Measurements from ENCODE around the gene TNFAIP8. TPM values are rescaled to one million over a fixed set of nuclear protein-coding genes. Genes with fewer than 3 reads are reported as not detected.

The TNFAIP8 gene
- total and polyA plus RNA-seq, 2 of the 13 experiments (the other 11 are each of a cell fraction or from before 2014, with no cell fraction given): 6.4 to 11.2 TPM

DNA sequence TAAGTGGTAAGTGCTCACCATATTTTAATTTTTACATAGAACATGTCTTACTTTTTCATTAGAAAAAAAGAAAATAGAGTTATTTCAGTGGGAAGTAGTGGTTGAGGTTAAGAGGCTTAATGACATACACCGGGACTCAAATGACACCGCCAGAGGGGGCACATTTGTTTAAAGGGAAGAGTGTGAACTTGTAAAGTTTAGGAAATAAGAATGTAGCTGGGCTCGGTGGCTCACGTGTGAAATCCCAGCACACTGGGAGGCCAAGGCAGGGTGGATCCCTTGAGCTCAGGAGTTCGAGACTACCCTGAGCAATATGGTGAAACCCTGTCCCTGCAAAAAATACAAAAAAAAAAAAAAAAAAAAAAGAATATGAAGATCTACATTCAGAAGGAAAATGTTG, 43.4 kb upstream of the TNFAIP8 start:
- BruUV-seq (replicated peaks): no TSS peak
- no peak for TF ChIP-seq KDM5A (IDR thresholded peaks at IDR 0.05; ENCODE audit: borderline replicate concordance, low read length)
- TF ChIP-seq, protein P1, sequence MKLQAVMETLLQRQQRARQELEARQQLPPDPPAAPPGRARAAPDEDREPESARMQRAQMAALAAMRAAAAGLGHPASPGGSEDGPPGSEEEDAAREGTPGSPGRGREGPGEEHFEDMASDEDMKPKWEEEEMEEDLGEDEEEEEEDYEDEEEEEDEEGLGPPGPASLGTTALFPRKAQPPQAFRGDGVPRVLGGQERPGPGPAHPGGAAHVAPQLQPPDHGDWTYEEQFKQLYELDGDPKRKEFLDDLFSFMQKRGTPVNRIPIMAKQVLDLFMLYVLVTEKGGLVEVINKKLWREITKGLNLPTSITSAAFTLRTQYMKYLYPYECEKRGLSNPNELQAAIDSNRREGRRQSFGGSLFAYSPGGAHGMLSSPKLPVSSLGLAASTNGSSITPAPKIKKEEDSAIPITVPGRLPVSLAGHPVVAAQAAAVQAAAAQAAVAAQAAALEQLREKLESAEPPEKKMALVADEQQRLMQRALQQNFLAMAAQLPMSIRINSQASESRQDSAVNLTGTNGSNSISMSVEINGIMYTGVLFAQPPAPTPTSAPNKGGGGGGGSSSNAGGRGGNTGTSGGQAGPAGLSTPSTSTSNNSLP (IDR thresholded peaks at IDR 0.05; ENCODE audit: low read depth, low read length): no peak
- CTCF ChIA-PET (ENCODE audit: low intra/inter-chr PET ratio, low total read pairs): no interaction called here
- no peak overlapping the region for H2AFZ ChIP-seq (ENCODE audit: low read length)
- peaks cover 24% of the 10 kb centered on the region for H3K4me1 ChIP-seq (ENCODE audit: insufficient read depth, low read length)
- intact Hi-C loops (cut with micrococcal nuclease; ENCODE audit: unreplicated experiment): no loop called here
- H3K27me3 ChIP-seq (ENCODE audit: control insufficient read depth in 1 of 2, insufficient read depth in 2 of 2, low read length in 2 of 2): no peaks in the 10 kb centered on the region
- FAIRE-seq: no peak
- no peak overlapping the region for H3K4me2 ChIP-seq (ENCODE audit: low read depth, low read length)
- no peaks in the 10 kb centered on the region for H4K20me1 ChIP-seq (ENCODE audit: insufficient read depth, low read length)
- H3K27ac ChIP-seq (ENCODE audit: extremely low read length, insufficient read depth, low read length): no peak overlapping the region
- DNase-seq (ENCODE audit: low spot score): no peak
- peaks cover 2% of the 10 kb centered on the region for H3K79me2 ChIP-seq (ENCODE audit: insufficient read depth, low read length)
- ATAC-seq: no peak
- no peak overlapping the region for H3K9ac ChIP-seq (ENCODE audit: insufficient read depth, low read depth, low read length)
- in situ Hi-C loops (cut with HindIII; ENCODE audit: extremely low pct_ligation_motif_present, low pct_unique_long_range_greater_than_20kb): no loop called here
- WGBS (ENCODE audit: low lambda C conversion rate): 98% methylated on average over 5 of the region's 5 CpGs
- H3K4me3 ChIP-seq (replicated peaks in 1 of 3; ENCODE audit: insufficient read depth in 1 of 3, low read depth in 2 of 3, low read length in 3 of 3): no peak overlapping the region
- POLR2A ChIA-PET: interaction anchor here (1.6 kb wide), 1 partner anchor 9 kb away, joined by 5 read pairs; no protein-coding TSS in a partner anchor
- no peaks in the 10 kb centered on the region for H3K9me3 ChIP-seq (ENCODE audit: low read length)
- no peaks in the 10 kb centered on the region for H3K36me3 ChIP-seq (replicated peaks in 1 of 2; ENCODE audit: control insufficient read depth in 1 of 2, insufficient read depth in 2 of 2, low read length in 2 of 2)

DNA sequence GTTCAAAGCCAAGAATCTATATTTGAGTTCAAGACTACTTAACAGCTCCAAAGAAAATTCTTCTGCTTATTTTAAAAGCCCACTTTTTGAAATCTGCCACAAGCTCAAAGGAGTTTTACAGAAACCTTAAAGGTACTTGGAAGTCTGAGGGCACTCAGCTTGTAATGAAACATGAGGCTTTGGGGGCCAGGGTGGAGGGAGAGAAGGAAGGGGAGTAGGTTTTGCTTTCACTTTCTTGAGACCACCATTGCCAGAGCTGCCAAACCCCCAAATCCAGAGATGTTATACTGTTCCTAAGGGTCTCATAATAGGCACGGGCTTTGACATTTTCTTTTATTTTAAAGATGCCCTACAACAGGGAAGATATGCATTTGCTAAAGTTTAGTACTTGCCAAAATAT, 42.6 kb upstream of the TNFAIP8 start:
- POLR2A ChIA-PET: no interaction called here
- TF ChIP-seq, protein P2, sequence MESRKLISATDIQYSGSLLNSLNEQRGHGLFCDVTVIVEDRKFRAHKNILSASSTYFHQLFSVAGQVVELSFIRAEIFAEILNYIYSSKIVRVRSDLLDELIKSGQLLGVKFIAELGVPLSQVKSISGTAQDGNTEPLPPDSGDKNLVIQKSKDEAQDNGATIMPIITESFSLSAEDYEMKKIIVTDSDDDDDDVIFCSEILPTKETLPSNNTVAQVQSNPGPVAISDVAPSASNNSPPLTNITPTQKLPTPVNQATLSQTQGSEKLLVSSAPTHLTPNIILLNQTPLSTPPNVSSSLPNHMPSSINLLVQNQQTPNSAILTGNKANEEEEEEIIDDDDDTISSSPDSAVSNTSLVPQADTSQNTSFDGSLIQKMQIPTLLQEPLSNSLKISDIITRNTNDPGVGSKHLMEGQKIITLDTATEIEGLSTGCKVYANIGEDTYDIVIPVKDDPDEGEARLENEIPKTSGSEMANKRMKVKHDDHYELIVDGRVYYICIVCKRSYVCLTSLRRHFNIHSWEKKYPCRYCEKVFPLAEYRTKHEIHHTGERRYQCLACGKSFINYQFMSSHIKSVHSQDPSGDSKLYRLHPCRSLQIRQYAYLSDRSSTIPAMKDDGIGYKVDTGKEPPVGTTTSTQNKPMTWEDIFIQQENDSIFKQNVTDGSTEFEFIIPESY (CRISPR knock-in tag; IDR thresholded peaks at IDR 0.05): no peak
- no peak for TF ChIP-seq YEATS4 (CRISPR knock-in tag; IDR thresholded peaks at IDR 0.05; ENCODE audit: borderline replicate concordance)
- TF ChIP-seq, protein P3, sequence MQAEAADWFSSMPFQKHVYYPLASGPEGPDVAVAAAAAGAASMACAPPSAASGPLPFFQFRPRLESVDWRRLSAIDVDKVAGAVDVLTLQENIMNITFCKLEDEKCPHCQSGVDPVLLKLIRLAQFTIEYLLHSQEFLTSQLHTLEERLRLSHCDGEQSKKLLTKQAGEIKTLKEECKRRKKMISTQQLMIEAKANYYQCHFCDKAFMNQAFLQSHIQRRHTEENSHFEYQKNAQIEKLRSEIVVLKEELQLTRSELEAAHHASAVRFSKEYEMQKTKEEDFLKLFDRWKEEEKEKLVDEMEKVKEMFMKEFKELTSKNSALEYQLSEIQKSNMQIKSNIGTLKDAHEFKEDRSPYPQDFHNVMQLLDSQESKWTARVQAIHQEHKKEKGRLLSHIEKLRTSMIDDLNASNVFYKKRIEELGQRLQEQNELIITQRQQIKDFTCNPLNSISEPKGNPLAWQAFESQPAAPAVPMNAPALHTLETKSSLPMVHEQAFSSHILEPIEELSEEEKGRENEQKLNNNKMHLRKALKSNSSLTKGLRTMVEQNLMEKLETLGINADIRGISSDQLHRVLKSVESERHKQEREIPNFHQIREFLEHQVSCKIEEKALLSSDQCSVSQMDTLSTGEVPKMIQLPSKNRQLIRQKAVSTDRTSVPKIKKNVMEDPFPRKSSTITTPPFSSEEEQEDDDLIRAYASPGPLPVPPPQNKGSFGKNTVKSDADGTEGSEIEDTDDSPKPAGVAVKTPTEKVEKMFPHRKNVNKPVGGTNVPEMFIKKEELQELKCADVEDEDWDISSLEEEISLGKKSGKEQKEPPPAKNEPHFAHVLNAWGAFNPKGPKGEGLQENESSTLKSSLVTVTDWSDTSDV (CRISPR knock-in tag; IDR thresholded peaks at IDR 0.05): no peak
- no peak for TF ChIP-seq DPF2 (CRISPR knock-in tag; IDR thresholded peaks at IDR 0.05; ENCODE audit: borderline replicate concordance, low read depth)
- no peak for TF ChIP-seq ZKSCAN1 (IDR thresholded peaks at IDR 0.05; ENCODE audit: low read length)
- TF ChIP-seq, protein P4, sequence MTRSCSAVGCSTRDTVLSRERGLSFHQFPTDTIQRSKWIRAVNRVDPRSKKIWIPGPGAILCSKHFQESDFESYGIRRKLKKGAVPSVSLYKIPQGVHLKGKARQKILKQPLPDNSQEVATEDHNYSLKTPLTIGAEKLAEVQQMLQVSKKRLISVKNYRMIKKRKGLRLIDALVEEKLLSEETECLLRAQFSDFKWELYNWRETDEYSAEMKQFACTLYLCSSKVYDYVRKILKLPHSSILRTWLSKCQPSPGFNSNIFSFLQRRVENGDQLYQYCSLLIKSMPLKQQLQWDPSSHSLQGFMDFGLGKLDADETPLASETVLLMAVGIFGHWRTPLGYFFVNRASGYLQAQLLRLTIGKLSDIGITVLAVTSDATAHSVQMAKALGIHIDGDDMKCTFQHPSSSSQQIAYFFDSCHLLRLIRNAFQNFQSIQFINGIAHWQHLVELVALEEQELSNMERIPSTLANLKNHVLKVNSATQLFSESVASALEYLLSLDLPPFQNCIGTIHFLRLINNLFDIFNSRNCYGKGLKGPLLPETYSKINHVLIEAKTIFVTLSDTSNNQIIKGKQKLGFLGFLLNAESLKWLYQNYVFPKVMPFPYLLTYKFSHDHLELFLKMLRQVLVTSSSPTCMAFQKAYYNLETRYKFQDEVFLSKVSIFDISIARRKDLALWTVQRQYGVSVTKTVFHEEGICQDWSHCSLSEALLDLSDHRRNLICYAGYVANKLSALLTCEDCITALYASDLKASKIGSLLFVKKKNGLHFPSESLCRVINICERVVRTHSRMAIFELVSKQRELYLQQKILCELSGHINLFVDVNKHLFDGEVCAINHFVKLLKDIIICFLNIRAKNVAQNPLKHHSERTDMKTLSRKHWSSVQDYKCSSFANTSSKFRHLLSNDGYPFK (CRISPR knock-in tag; IDR thresholded peaks at IDR 0.05; ENCODE audit: borderline replicate concordance): no peak
- no peak for TF ChIP-seq KLF11 (CRISPR knock-in tag; IDR thresholded peaks at IDR 0.05)

More for the DNA sequence above, 42.6 kb upstream of the TNFAIP8 start:
- H4K20me1 ChIP-seq (ENCODE audit: insufficient read depth, low read length): no peaks in the 10 kb centered on the region
- DNase-seq (ENCODE audit: low spot score): no peak
- no peak overlapping the region for H3K4me2 ChIP-seq (ENCODE audit: low read depth, low read length)
- WGBS (ENCODE audit: low lambda C conversion rate): 100% methylated on average over 1 of the region's 1 CpG
- FAIRE-seq: no peak
- peaks cover 30% of the 10 kb centered on the region for H3K4me1 ChIP-seq (ENCODE audit: insufficient read depth, low read length)
- in situ Hi-C loops (cut with HindIII; ENCODE audit: extremely low pct_ligation_motif_present, low pct_unique_long_range_greater_than_20kb): no loop called here
- H3K27ac ChIP-seq (ENCODE audit: extremely low read length, insufficient read depth, low read length): no peak overlapping the region
- CTCF ChIA-PET (ENCODE audit: low intra/inter-chr PET ratio, low total read pairs): no interaction called here
- no peak overlapping the region for H3K9ac ChIP-seq (ENCODE audit: insufficient read depth, low read depth, low read length)
- ATAC-seq: no peak
- H3K9me3 ChIP-seq (ENCODE audit: low read length): no peaks in the 10 kb centered on the region
- BruUV-seq (replicated peaks): no TSS peak
- H3K4me3 ChIP-seq (replicated peaks in 1 of 3; ENCODE audit: insufficient read depth in 1 of 3, low read depth in 2 of 3, low read length in 3 of 3): no peak overlapping the region
- H2AFZ ChIP-seq (ENCODE audit: low read length): no peak overlapping the region
- intact Hi-C loops (cut with micrococcal nuclease; ENCODE audit: unreplicated experiment): no loop called here
- H3K27me3 ChIP-seq (ENCODE audit: control insufficient read depth in 1 of 2, insufficient read depth in 2 of 2, low read length in 2 of 2): no peaks in the 10 kb centered on the region
- no peaks in the 10 kb centered on the region for H3K79me2 ChIP-seq (ENCODE audit: insufficient read depth, low read length)
- H3K36me3 ChIP-seq (replicated peaks in 1 of 2; ENCODE audit: control insufficient read depth in 1 of 2, insufficient read depth in 2 of 2, low read length in 2 of 2): no peaks in the 10 kb centered on the region

All from HepG2 (cell line).